HUDEP-2 (cell line): ENCODE results near the gene HIBCH.
"Not testable (repeated sequence)": the region's sequence is repeated elsewhere in the genome, so short reads cannot be mapped to it uniquely, and the experiment has no call there.

Experiments used
- DNase-seq, 76 experiments: peaks; one replicate each; lab custom pipeline; 2025; ENCODE audit not compliant: unreplicated experiment in 76 of 76; lab: John Stamatoyannopoulos, UW

The HIBCH gene

GRCh38 chr2:190311893-190312634 lies 7.6 kb downstream of the HIBCH start:
- DNase-seq, result peak in 14 of 76 experiments; percentile 1 to 55 (median 11)

DNA sequence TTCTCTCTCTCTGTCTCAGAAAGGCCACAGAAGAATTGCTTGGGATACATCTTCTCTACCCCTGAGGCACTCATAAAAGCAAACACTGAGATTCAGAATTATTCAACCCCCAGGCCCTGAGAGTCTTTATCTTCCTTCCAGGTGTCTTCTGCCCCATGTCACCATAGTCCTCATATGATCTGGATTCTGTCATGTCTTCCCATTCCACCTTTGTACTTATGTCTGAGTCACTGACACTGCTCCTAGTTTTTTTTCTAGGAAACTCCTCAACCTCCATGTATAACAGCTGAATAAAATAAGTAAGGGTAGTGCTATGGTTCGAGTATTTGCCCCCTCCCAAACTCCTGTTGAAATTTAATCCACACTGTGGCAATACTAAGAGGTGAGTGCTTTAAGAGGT lies 11.6 kb downstream of the HIBCH start:
- DNase-seq, result no peak

- no peak for DNase-seq
Observed at GRCh38 chr2:190304404-190304803, 15.2 kb downstream of the HIBCH start.

DNA sequence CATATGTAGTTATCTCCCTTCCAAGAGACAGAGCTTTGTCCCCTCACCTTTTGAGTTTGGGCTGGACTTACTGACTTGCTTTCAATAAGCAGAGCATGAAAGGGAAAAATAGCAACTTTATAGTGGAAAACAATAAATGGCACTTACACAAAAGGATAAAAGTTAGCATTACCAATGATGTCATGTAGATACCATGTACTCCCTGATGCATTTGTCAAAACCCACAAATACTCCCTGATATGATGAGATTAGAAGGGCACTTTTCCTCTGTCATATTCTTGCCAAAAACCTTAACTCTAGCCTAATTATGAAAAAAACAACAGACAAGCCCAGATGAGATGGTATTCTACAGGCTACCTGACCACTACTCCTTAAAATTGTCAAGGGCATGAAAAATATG lies 16.0 kb downstream of the HIBCH start:
- DNase-seq, result peak in 6 of 76 experiments; percentile 5 to 45 (median 10)

GRCh38 chr2:190302052-190302451 lies 17.6 kb downstream of the HIBCH start:
- DNase-seq, result no peak

DNA sequence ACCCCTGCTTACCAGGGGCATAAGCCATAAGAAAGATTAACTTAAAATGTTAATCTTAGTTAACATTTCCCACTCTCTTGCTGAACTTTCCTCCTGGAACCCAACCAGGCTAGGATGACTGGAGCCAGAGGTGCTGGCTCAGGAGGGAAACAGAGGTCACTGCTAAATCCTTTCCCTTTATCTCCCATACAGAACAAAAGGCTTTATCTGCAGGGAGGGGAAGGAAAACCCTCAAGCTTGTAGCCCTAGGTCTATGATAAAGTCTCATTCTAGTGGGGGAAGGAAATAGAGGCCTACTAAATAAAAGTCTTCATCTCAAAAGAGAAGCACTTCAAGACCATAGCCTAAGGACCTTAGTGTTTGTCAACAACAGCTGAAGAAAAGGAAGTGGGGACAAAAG lies 18.6 kb downstream of the HIBCH start:
- DNase-seq, result peak in 1 of 76 experiments; percentile 12

GRCh38 chr2:190297880-190298279 lies 21.7 kb downstream of the HIBCH start:
- DNase-seq, result not testable (repeated sequence)

- no peak for DNase-seq
Observed at GRCh38 chr2:190283783-190284182, 35.8 kb downstream of the HIBCH start.

DNA sequence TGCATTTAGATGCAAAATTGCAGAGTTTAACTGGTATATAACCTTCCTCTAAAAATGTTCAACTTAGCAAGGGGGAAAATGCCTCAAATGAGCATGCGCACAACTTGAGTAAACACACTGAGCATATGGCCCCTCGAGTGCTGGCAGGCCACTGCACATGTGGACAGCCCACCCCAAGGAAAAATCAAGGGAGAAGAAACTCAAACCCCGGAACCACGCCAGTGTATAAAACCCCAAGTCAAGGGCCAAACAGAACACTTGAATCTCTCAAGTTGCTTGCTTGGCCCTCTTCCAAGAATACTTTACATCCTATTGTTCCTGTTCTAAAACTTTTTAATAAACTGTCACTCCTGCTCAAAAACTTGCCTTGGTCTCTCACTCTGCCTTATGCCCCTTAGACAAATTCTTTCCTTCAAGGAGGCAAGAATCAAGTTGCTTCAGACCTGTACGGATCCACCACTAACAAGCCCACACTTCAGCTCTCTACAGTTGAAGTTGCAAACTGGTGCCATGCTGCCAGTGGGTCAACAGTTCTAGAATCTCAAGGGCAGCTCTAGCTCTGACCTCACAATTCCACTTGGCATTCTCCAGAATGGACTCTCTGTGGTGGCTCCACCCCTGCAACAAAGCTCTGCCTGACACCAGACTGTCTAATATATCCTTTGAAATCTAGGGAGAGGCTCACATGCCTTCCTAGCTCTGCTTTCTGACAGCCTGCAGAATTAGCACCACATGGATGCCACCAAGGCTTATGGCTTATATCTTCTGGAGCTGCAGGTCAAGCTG lies 38.9 kb downstream of the HIBCH start:
- no peak for DNase-seq

- DNase-seq, result not testable (repeated sequence)
Observed at GRCh38 chr2:190279256-190280134, 40.1 kb downstream of the HIBCH start.

DNA sequence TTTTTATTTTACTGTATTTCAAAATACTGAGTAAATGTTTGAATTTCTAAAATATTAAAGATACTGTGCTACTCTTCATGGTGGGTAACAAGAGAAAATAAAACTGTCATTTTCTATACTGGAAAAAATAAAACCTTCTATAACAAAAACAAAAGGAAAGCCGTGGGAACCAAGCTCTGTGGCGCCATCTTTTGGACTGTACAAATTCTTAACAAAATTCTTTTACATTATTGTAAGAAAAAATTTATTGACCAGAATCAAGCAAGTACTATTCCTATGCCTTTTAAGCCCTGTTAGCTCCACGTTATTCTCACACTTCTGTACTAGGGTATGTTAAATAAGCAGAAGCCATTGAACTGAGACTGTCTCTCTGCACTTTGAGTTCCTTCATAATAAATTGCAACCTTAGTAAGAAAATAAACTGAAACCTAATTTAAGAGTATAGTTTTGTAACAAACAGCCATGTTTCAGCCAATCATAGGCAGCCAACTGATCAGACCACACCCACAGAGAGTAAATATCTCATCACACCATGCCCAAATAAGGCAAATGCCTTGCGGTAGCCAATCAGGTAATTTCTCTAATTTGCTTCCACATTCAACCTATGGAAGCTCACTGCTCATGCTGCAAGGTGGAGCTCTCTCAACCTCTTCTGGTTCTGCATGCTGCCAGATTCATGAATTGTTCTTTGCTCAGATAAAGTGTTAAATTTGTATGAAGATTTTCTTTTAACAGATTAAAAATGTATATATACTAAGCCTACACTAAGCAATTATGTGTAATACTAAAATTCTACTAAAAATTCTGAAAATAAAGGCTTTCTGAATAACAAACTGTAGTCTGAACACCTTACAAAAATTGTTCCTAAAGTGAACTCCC lies 42.2 kb downstream of the HIBCH start:
- DNase-seq, result peak in 20 of 76 experiments; percentile 8 to 43 (median 23)

- peak in 20 of 76 experiments; percentile 1 to 56 (median 28) for DNase-seq
Observed at GRCh38 chr2:190272457-190272842, 47.2 kb downstream of the HIBCH start.

DNA sequence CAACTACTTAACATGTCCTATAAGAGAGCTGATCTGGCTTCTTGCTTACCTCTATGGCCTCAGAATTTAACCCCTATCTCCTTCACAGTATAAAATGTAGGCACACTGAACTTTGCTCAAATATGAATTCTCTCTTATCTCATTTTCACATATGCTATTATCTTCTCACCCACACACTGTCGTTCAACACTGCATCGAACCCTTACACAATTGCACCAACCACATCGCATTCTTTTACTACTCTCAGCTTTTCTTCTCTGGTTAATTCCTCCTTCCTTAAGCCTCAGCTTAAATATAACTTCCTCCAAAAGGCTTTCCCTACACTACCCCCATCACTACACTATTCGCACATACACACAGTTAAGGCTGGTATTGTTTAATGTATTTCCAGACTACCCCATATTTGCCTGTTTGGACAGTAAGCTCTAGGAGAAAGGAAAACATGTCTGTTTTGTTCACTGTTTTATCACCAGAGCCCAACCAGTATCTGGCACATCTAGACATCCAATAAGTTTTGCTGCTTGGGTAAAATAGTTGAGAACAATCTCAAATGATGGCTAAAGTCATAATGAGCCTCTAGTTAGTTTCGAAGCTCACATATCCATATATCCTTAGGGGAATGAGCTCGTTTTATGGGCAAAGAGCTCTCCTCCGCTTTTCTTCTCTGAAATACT lies 47.7 kb downstream of the HIBCH start:
- DNase-seq, result peak in 42 of 76 experiments; percentile 3 to 91 (median 68)

- no peak for DNase-seq
Observed at GRCh38 chr2:190270298-190270697, 49.3 kb downstream of the HIBCH start.

GRCh38 chr2:190269699-190270098 lies 49.9 kb downstream of the HIBCH start:
- DNase-seq, result not testable (repeated sequence)

- DNase-seq, result no peak
Observed at GRCh38 chr2:190267302-190267701, 52.3 kb downstream of the HIBCH start.

GRCh38 chr2:190266314-190266713 lies 53.3 kb downstream of the HIBCH start:
- DNase-seq, result no peak

- no peak for DNase-seq
Observed at GRCh38 chr2:190261851-190262250, 57.8 kb downstream of the HIBCH start.

- DNase-seq, result no peak
Observed at GRCh38 chr2:190256087-190256486, 63.5 kb downstream of the HIBCH start.
